ENCODE measurements around the gene SLC6A18. TPM values are rescaled to one million over a fixed set of nuclear protein-coding genes. Genes with fewer than 3 reads are reported as not detected.

Gene SLC6A18
- total RNA-seq, 2 donors from 2014 or later: not detected

GRCh38 chr5:1219768-1220100, 5.4 kb upstream of the SLC6A18 start:
- H3K27ac ChIP-seq: no peak overlapping the region
- DNase-seq (no peak), ATAC-seq (no peak)
- H3K4me1 ChIP-seq: no peaks in the 10 kb centered on the region
- H3K9me3 ChIP-seq: no peaks in the 10 kb centered on the region
- H3K36me3 ChIP-seq (replicated peaks in 1 of 2; ENCODE audit: insufficient read depth in 1 of 2, low read depth in 2 of 2): no peaks in the 10 kb centered on the region
- no peak overlapping the region for H3K4me3 ChIP-seq
- WGBS, 2 donors: 78 to 82% methylated on average over 11 of the region's 11 CpGs
- H3K27me3 ChIP-seq: no peaks in the 10 kb centered on the region
- TF ChIP-seq POLR2A (IDR thresholded peaks at IDR 0.05) (no peak), CTCF (IDR thresholded peaks at IDR 0.05) (no peak)
- intact Hi-C loops (cut with DNase I): no loop called here

- 75 to 92% methylated on average over 3 to 9 of the region's 9 CpGs for WGBS, 2 donors
- no peak for DNase-seq
- no peaks in the 10 kb centered on the region for H3K4me1 ChIP-seq
- no peaks in the 10 kb centered on the region for H3K36me3 ChIP-seq (replicated peaks in 1 of 2; ENCODE audit: insufficient read depth in 1 of 2, low read depth in 2 of 2)
- H3K4me3 ChIP-seq: no peak overlapping the region
- no peak overlapping the region for H3K27ac ChIP-seq
- ATAC-seq: no peak
- intact Hi-C loops (cut with DNase I): no loop called here
- H3K27me3 ChIP-seq: no peaks in the 10 kb centered on the region
- no peak for TF ChIP-seq POLR2A (IDR thresholded peaks at IDR 0.05)
- TF ChIP-seq CTCF (IDR thresholded peaks at IDR 0.05): no peak
- no peaks in the 10 kb centered on the region for H3K9me3 ChIP-seq
Observed at GRCh38 chr5:1220351-1220750, 4.8 kb upstream of the SLC6A18 start.

GRCh38 chr5:1220831-1221230, 4.3 kb upstream of the SLC6A18 start:
- WGBS, 2 donors: 82% methylated on average over 18 of the region's 19 CpGs; no CpG with 5 or more reads in 1 of the 2 donors
- H3K4me1 ChIP-seq: no peaks in the 10 kb centered on the region
- no peak overlapping the region for H3K4me3 ChIP-seq
- H3K27ac ChIP-seq: no peak overlapping the region
- no peaks in the 10 kb centered on the region for H3K36me3 ChIP-seq (replicated peaks in 1 of 2; ENCODE audit: insufficient read depth in 1 of 2, low read depth in 2 of 2)
- TF ChIP-seq CTCF (IDR thresholded peaks at IDR 0.05) (no peak), POLR2A (IDR thresholded peaks at IDR 0.05) (no peak)
- ATAC-seq (no peak), DNase-seq (no peak)
- H3K27me3 ChIP-seq: no peaks in the 10 kb centered on the region
- intact Hi-C loops (cut with DNase I): no loop called here
- no peaks in the 10 kb centered on the region for H3K9me3 ChIP-seq

- DNase-seq: no peak
- 85 to 88% methylated on average over 8 to 10 of the region's 10 CpGs for WGBS, 2 donors
Observed at GRCh38 chr5:1221721-1222120, 3.5 kb upstream of the SLC6A18 start.

More at GRCh38 chr5:1221721-1222120, 3.5 kb upstream of the SLC6A18 start:
- Histone ChIP-seq H3K4me1 (no peaks in the 10 kb centered on the region), H3K36me3 (replicated peaks in 1 of 2; ENCODE audit: insufficient read depth in 1 of 2, low read depth in 2 of 2) (no peaks in the 10 kb centered on the region), H3K27ac (no peak overlapping the region), H3K27me3 (no peaks in the 10 kb centered on the region), H3K4me3 (no peak overlapping the region), H3K9me3 (no peaks in the 10 kb centered on the region)
- ATAC-seq: no peak
- no peak for TF ChIP-seq POLR2A (IDR thresholded peaks at IDR 0.05)
- TF ChIP-seq CTCF (IDR thresholded peaks at IDR 0.05): no peak
- intact Hi-C loops (cut with DNase I): no loop called here
